ENCODE results near the gene MYH13.
"Not testable (repeated sequence)": the region's sequence is repeated elsewhere in the genome, so short reads cannot be mapped to it uniquely, and the experiment has no call there.

MYH13 gene

DNA sequence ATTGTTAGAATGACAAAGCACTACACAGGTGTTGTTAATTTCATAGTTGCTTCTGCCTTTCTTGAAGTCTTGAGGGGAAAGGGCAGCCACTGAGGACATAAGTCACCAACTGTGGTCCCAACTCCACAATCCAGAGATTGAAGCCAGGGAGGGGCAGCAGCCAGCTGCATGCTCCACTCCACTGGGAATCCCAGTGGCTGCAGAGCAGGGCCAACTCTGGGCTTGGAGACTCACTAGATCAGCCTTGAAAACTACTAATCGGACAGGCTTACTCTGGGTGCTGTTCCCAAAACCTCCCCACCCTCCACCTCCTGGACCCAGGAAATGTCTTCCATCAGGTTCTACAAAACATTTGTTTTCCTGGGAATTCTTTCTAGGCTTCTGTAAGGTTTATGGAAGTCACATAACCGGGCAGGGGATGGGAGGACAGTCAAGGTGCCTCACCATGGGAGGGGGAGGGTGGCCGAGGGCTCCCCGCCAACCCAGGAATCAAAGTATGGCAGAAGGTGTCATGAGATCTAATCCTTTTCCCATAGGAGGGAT, 68.0 kb downstream of the MYH13 start:
- no peak for DNase-seq (ENCODE audit: low spot score)

DNA sequence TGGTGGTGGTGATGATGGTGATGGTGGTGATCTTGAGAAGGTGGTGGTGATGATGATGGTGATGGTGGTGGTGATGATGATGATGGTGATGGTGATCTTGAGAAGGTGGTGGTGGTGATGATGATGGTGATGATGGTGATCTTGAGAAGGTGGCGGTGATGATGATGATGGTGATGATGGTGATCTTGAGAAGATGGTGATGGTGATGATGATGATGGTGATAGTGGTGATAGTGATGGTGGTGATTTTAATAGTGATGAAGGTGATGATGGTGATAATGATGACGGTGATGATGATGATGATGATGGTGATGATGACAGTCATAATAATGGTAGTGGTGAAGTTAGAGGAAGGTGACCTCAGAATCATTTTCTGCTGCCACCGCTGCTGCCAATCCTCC, 75.1 kb downstream of the MYH13 start:
- no peak for DNase-seq (ENCODE audit: low spot score)

DNA sequence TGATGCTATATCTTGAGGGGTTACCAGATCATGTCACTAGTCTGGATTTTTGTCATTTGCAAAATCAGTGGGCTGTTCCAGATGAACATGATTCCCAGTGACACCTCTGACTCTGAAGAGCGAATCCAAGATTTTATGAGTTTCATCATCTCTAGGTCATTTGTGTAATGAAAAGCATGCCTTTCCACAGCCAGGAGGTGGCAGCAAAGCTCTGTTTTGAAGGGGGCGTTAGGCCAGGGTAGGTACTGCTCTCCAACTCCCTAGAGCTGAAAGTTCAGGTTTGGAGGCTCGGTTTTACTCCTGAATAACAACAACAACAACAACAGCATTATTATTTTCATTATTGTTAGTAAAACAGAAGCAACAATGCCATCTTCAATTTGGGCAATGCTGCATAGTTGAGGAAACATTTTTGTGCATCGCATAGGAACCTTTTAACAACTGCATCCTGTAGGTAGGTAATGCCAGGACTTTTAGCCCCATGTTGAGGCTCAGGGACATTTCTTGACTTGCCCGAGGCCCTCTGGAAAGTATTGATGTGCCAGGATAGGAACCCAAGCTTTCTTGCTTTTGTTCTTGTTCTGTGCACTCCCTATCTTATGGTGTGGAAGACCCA, 77.0 kb downstream of the MYH13 start:
- DNase-seq (ENCODE audit: low spot score): peak; percentile 38

DNA sequence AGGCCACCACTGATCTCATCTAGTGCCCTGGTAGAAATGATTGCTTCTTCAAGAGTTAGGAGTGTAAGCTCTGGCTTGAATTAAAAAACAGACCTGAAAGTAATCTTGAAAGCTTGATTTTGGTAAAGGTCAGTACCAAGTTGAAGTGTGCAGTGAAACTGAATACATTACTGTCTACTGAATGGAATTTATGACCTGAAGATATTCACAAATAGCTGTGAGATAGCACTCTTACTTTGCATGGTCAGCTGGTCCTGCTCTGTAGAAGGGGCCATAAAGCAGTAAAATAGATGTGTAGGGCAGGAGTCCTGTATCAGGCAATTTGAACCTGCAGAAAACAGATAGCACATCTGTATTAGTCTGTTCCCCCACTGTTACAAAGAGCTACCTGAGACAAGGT, 78.6 kb downstream of the MYH13 start:
- DNase-seq (ENCODE audit: low spot score): no peak

- no peak for DNase-seq (ENCODE audit: low spot score)
Measured at GRCh38 chr17:10292057-10292937, 80.5 kb downstream of the MYH13 start.

GRCh38 chr17:10291576-10291975, 81.2 kb downstream of the MYH13 start:
- not testable (repeated sequence) for DNase-seq (ENCODE audit: low spot score)

- no peak for DNase-seq (ENCODE audit: low spot score)
Measured at GRCh38 chr17:10290041-10290440, 82.8 kb downstream of the MYH13 start.

DNA sequence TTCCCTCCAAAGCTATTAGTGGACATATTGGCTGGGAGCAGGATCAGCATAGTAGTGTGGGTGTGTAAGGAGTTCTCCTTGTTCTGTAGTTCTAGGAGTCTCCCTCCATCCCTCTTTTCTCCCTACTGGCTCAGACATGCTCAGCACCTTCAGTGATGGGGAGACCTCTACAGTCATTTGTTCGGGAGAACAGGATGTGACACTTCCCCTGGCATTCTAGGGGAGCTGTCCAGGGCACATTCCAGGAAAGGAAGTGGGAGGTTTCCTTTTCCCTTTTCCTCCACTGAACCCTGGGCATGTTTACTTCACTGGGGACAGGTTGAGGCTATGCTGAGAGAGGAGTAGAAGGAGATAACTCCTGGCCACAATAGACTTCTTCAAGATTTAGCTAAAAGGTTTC, 86.5 kb downstream of the MYH13 start:
- no peak for DNase-seq (ENCODE audit: low spot score)

- DNase-seq (ENCODE audit: low spot score): no peak
Measured at GRCh38 chr17:10285896-10286295, 86.9 kb downstream of the MYH13 start.

- DNase-seq (ENCODE audit: low spot score): no peak
Measured at GRCh38 chr17:10280068-10280467, 92.7 kb downstream of the MYH13 start.

GRCh38 chr17:10278218-10278617, 94.6 kb downstream of the MYH13 start:
- DNase-seq (ENCODE audit: low spot score): no peak

- no peak for DNase-seq (ENCODE audit: low spot score)
Measured at GRCh38 chr17:10276436-10276835, 96.4 kb downstream of the MYH13 start.

- no peak for DNase-seq (ENCODE audit: low spot score)
Measured at GRCh38 chr17:10275418-10275817, 97.4 kb downstream of the MYH13 start.

GRCh38 chr17:10271106-10271562, 101.7 kb downstream of the MYH13 start:
- DNase-seq (ENCODE audit: low spot score): no peak

- DNase-seq (ENCODE audit: low spot score): no peak
Measured at GRCh38 chr17:10270258-10270657, 102.5 kb downstream of the MYH13 start.

DNA sequence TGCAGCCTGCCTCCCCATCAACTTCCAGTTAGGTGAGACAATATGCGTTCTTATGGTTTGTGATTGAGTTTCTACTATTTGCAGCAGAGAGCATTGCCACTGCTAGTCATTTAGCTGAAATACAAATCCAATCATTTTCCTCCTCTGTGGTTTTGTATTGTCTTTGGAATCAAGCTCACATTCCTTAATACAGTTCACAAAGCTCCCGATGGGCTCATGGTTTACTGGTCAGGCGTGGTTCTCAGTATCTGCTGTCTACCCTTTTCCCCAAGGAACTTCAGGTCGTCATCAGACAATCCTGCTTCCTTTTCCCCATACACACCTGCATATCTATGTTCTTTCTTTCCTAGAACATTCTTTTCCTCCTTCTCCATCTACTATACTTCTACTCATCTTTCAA, 104.8 kb downstream of the MYH13 start:
- no peak for DNase-seq (ENCODE audit: low spot score)

DNA sequence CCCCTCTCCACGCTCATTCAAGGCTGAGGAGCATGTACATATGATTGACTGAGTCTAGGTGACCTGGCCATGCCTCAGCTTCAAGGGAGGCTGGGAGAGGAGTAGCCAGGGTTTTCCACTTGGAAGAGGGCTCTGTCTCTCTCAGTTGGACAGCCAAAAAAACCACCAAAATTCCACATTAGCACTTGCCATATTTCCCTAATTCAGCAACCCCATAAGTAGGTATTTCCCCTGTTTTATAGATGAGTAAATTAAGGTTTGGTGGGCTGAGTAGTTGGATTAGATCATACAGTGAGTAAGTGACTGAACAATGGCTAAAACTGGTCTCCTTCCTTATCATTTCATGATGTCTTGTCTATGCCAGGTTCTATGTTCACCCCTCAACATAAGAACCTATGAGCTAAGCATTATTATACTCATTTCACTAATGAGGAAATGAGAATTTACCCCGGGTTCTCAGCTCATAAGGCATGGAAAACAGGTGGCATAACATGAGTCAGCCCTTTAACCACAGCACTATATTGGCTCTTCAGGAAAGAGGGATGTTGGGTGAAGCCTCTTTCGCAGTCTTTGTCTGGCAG, 106.4 kb downstream of the MYH13 start:
- no peak for DNase-seq (ENCODE audit: low spot score)

DNA sequence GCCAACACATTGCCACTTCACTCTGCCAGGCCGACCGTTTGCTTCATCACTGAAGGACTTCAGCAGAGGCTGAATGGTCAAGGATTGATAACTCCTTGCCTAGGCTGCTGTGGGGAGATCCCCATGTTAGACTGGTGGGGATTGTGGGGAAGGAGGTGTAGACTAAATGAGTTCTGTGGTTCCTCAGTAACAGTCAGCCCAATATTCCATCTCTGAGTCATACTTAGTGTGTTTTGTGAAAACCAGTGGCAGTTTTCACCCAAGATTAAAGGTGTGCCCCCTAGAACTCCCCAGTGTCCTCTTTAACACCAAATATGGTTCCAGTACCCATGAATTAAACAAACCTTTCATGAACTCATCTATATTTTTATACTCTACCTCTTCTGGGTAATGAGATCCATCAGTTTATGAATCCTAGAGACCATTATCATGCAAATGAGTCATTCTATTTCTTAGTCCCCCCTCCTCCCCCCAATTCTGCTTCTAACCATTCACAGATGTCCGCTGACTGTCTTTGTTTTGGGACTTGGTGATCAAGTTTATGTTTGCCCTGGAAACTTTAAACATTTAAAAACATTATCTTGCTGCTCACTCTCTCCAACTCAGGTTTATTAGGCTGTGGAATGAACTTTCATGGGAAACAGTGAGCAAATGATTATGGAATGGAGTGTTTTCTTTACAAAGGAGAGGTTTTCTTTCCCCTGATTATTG, 107.6 kb downstream of the MYH13 start:
- no peak for DNase-seq (ENCODE audit: low spot score)

DNA sequence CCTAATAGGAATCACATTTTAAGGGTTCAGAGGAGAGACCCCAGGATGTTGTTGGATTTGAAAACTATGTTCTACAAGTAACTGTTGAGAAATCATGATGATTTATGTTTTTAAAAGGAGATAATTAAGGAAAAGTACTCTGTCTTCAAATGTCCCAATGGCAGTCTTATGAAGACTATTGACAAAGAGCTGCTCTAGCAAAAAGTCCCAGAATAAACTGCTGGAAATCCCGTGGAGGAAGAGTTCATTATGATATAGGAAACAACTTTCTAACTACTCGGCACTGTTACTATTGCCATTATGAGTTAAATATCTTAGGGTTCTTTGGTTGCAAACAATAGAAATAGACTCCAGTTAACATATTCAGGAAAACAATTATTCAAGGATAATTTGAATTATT, 108.8 kb downstream of the MYH13 start:
- no peak for DNase-seq (ENCODE audit: low spot score)

- DNase-seq (ENCODE audit: low spot score): no peak
Measured at GRCh38 chr17:10262451-10262850, 110.4 kb downstream of the MYH13 start.

DNA sequence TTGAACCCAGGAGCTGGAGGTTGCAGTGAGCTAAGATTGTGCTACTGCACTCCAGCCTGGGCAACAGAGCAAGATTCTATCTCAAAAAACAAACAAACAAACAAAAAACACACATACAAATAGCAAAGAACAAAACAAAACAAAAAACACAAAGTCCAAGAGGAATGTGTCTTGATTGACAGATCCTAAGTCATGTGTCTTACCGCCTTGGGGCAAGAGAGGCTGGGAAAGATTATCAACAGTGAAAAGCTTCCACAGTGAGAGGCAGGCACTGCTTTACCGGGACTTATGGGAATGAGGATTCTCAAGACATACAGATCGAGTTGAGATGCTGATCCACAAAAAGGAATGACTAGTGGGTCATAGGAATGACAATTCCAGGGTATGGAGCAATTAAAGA, 111.7 kb downstream of the MYH13 start:
- no peak for DNase-seq (ENCODE audit: low spot score)

All from AG08396 (cell line).